GM18520 (cell line): ENCODE measurements around the gene AK3.

Experiments used
- ATAC-seq: cut with Tn5 transposase; IDR thresholded peaks from one replicate; pipeline ENCODE4 v1.9.1; 2021; ENCODE audit not compliant: unreplicated experiment

AK3 gene

GRCh38 chr9:4750023-4750673, 9.1 kb upstream of the AK3 start:
- no peak for ATAC-seq

DNA sequence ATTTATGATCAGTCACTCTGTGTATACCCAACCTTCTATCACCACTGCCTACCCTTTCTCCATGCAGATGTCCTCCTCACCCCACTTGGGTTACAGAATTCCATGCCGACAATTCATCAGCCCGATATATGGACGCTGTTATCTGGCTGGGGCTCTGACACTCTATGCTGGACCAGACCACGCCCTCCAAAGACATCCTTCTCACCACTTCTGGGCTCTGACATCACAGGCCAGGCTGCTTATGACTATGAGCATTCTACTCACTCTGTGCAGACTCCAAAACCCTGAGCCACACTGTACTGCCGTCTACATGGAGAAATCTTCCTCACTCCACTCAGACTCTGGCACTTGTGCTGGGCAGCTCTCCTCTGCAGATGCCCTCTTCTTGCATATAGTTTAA, 7.6 kb upstream of the AK3 start:
- ATAC-seq = no peak

- no peak for ATAC-seq
Observed at GRCh38 chr9:4746278-4747030, 5.5 kb upstream of the AK3 start.

- no peak for ATAC-seq
Observed at GRCh38 chr9:4743131-4743875, 2.3 kb upstream of the AK3 start.

GRCh38 chr9:4742246-4742645, 1.2 kb upstream of the AK3 start:
- no peak for ATAC-seq

DNA sequence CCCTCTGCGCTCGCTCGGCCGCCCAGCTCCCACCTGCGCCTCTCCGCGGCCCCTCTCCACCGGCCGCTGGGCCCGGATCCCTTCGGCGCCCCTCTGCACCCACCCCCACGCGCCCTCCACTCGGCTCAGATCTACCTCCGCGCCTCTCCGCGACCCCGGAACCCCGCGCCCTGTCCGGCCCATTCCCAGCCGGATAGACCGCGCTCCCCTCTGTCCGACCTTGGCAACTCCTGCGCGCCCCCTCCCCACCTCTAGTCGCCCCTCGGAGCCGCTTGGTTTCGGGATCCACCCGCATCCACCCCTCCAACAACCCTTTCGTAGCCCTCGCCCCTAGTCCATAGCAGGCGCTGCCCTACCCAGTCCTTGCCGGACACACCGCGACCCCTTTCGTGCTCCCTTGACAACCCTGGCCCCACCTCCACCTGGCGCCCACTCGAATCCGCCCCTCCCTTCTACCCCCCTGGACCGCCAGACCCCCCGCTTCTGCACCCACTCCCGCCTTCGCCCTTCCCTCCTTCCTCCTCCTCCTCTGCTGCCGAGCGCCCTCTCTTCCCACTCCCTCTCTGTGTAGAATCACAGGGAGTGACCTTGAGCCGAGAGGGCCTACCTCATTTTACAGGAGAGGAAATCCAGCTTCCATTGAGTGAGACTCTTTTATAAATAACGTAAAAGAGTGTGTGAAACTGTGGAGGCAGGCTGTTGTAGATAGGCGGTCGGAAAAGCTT, 525 bp upstream of the AK3 start:
- no peak for ATAC-seq

GRCh38 chr9:4740388-4740637, 689 bp downstream of the AK3 start:
- no peak for ATAC-seq

DNA sequence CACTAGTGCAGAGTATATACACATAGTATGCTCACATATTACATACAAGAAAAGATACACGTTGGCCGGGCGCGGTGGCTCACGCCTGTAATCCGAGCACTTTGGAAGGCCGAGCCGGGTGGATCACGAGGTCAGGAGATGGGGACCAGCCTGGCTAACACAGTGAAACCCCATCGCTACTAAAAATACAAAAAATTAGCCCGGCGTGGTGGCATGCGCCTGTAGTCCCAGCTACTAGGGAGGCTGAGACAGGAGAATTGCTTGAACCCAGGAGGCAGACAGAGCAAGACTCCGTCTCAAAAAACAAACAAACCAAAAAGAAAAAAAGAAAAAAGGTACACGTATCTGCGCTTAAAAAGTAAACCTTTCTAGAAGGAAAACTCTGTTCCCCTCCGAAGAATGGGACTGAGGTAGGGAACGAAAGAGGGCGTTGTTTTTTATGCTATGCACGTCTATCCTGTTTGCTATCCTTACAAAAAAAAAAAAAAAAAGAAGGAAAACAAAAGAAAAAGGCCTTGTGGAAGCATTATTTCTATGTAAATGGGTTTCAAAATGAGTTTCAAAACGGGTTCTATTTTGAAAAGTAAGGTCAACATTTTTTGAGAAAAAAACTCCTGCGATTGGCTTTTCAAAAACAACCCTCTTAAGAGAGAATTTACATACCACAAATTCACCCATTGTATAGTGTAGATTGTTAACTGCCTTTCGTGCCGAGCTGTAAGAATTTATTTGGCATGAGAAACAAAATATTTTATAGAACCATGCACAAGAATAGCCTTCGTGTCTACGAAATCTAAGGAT, 1.2 kb downstream of the AK3 start:
- ATAC-seq = no peak

DNA sequence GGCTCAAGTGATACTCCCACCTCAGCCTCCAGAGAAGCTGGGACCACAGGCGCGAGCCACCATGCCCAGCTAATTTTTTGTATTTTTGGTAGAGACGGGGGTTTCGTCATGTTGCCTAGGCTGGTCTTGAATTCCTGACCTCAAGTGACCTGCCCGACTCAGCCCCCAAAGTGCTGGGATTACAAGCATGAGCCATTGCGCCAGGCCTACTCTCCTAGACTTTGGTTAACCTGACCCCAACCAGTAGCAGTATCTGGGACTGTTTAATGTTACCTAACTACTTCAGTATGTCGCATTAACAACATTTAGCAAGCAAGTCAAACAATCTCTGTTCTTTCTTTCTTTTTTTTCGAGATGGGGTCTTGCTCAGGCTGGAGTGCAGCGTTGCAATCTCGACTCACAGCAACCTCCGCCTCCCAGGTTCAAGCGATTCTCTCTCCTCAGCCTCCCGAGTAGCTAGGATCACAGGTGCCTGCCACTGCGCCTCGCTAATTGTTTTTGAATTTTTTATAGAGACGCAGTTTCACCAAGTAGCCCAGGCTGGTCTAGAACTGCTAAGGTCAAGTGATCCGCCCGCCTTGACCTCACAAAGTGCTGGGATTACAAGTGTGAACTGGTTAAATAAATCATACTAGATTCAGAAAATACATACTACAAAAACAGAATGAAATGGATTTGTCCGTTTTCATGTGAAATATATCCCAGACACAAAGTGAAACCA, 2.0 kb downstream of the AK3 start:
- no peak for ATAC-seq

DNA sequence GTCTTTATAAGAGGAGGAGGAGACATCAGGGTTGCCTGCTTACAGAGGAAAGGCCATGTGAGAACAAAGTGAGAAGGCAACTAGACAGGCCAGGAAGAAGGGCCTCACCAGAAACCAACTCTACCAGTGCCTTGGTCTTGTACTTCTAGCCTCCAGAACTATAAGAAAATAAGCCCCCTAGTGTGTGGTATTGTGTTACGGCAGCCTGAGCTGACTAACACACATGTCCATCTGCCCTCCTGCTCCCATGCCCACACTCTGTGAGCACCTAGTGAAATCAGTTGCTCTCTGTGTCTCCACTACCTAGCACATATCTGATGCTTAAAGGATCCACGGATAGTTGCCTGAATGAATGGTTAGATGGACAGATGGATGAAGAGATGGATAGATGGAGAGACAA, 6.9 kb downstream of the AK3 start:
- no peak for ATAC-seq

- ATAC-seq = no peak
Observed at GRCh38 chr9:4732890-4733289, 8.1 kb downstream of the AK3 start.

DNA sequence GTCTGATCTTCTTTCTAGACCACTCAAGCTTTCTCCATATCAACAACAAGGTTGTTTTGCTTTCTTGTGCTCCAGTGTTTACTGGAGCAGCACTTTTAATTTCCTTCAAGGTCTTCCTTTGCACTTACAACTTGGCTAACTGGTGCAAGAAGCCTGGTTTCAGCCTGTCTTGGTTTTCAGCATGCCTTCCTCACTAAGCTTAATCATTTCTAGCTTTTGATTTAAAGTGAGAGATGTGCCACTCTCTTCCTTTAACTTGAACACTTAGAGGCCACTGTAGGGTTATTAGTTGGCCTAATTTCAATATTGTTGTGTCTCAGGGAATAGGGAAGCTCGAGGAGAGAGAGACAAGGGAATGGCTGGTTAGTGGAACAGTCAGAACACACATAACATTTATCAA, 13.4 kb downstream of the AK3 start:
- ATAC-seq = no peak

DNA sequence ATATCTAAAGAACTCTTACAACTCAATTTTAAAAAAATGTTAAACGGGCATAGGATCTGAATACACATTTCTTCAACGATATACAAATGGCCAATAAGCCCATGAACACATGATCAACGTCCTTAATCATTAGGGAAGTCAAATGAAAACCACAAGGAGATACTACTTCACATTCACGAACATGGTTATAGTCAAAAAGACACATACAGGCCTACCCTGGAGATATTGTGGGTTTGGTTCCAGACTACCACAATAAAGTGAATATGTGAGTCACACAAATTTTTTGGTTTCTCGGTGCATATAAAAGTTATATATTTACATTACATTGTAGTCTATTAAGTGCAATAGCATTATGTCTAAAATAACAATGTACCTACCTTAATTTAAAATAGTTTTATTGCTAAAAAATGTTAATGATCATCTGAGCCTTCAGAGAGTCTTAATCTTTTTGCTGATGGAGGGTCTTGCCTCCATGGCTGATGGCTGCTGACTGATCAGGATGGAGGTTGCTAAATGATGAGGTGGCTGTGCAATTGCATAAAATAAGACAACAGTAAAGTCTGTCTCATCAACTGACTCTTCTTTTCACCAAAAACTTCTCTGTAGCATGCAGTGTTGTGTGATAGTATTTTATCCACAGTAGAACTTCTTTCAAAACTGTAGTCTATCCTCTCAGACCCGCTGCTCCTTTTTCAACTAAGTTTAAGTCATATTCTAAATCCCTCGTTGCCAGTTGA, 15.1 kb downstream of the AK3 start:
- no peak for ATAC-seq

GRCh38 chr9:4721736-4722135, 19.3 kb downstream of the AK3 start:
- ATAC-seq = no peak

GRCh38 chr9:4718911-4719310, 22.1 kb downstream of the AK3 start:
- no peak for ATAC-seq

- no peak for ATAC-seq
Observed at GRCh38 chr9:4717815-4718214, 23.2 kb downstream of the AK3 start.

DNA sequence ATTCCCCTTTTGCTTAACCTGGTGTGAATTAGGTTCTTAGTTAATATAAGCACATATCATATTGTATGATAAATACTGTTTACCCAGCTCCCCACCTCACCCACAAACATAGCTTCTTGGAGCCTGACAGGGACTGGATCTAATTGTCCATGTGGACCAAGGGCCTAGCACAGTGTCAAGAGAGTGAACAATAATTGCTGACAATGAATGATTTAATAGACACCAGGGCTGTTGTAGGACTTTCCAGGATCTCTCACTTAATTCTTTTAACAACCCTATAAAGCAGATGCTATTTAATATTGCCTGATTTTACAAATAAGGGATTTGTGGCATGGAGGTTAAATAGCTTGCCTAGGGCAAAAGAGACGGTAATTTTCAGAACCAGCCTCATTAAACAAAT, 24.8 kb downstream of the AK3 start:
- ATAC-seq = no peak

- no peak for ATAC-seq
Observed at GRCh38 chr9:4714266-4715016, 26.6 kb downstream of the AK3 start.

DNA sequence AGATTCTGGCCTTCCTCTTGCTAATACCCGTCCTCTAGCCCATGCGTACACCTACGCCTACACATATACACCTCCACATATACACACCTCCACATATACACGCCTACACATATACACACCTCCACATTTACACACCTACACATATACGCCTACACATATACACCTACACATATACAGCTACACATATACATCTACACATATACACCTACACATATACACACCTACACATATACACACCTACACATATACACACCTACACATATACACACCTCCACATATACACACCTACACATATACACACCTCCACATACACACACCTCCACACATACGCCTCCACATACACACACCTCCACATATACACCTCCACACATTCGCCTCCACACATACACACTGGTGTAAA, 27.2 kb downstream of the AK3 start:
- no peak for ATAC-seq
